Gastrocnemius medialis (tissue), 4 donors: ENCODE data around the gene TMEM201. TPM values are rescaled to one million over a fixed set of nuclear protein-coding genes. Genes with fewer than 3 reads are reported as not detected.

Source experiments
- ATAC-seq, 2 donors: fragments of 150-250 bp; one replicate each; pipeline ENCODE4 v1.9.1; 2016
- DNase-seq, 2 donors: peaks; one replicate each; pipeline ENCODE4 v3.0.0-alpha.2; 2019
- H3K27ac ChIP-seq, 4 donors: fragments of 200-600 bp; sonication (generic); 1 replicate in 1 of 4; 2 replicates in 3 of 4; pipeline ENCODE4 v1.5.1; 2016 to 2018; ENCODE audit warnings: mild to moderate bottlenecking in 2 of 4, moderate library complexity in 1 of 4
- H3K27me3 ChIP-seq, 3 donors: fragments of 200-600 bp; sonication (generic) in 2 of 3; 1 replicate in 1 of 3; 2 replicates in 2 of 3; pipeline versions ENCODE4 v1.5.1 to v1.6.0; 2016 to 2019; ENCODE audit warnings: mild to moderate bottlenecking in 1 of 3, moderate library complexity in 1 of 3
- H3K36me3 ChIP-seq, 2 donors: fragments of 200-600 bp; sonication (generic) in 1 of 2; one replicate each; pipeline ENCODE4 v1.5.1; 2017 to 2018
- H3K4me1 ChIP-seq, 2 donors: fragments of 200-600 bp; sonication (generic) in 1 of 2; one replicate each; pipeline ENCODE4 v1.5.1; 2016 to 2017; ENCODE audit warnings: mild to moderate bottlenecking in 2 of 2
- H3K4me3 ChIP-seq, 4 donors: fragments of 200-600 bp; sonication (generic) in 3 of 4; 1 replicate in 1 of 4; 2 replicates in 3 of 4; pipeline ENCODE4 v1.5.1; 2016 to 2019; ENCODE audit warnings: mild to moderate bottlenecking in 2 of 4
- H3K9me3 ChIP-seq, 3 donors: fragments of 200-600 bp; sonication (generic) in 2 of 3; 1 replicate in 1 of 3; 2 replicates in 2 of 3; pipeline ENCODE4 v1.5.1; 2016 to 2019
- POLR2A ChIP-seq, 2 donors: fragments of 450-650 bp; IDR thresholded peaks; one replicate each; pipeline ENCODE4 v1.6.1; 2017; ENCODE audit warnings: antibody characterized with exemption in 2 of 2, mild to moderate bottlenecking in 2 of 2, moderate library complexity in 2 of 2
- in situ Hi-C, 4 donors: fragments of 200-750 bp; cut with MboI; loops; one replicate each; pipeline versions ENCODE4 v1.15.0 to v1.8.0; 2017; ENCODE audit warnings: low sequenced_read_pairs in 4 of 4
- intact Hi-C: fragments of 100-400 bp; cut with DNase I; formaldehyde crosslinking; loops from one replicate; pipeline ENCODE4 v1.15.1; 2023; ENCODE audit warnings: low total_unique reads
- total RNA-seq, 4 donors: library from RNA; depleted of rRNA; stranded (reverse); fragments of >200 nt; gene quantifications; one replicate each; pipeline versions ENCODE4 v1.1.0 to v1.2.3, GENCODE V29; 2016
- TF ChIP-seq, protein P1 (sequence below), 5 experiments: fragments of 450-650 bp in 3 of 5; fragments of 200-600 bp in 2 of 5; sonication (generic) in 2 of 5; IDR thresholded peaks in 4 of 5; conservative IDR thresholded peaks in 1 of 5; 1 replicate in 4 of 5; 2 replicates in 1 of 5; pipeline ENCODE4 v1.5.1; 2016 to 2019; ENCODE audit warnings: antibody characterized with exemption in 5 of 5, mild to moderate bottlenecking in 3 of 5, moderate library complexity in 3 of 5

Gene TMEM201
- total RNA-seq, 4 donors from 2014 or later = 21.5 to 67.6 (median 31.7) TPM

DNA sequence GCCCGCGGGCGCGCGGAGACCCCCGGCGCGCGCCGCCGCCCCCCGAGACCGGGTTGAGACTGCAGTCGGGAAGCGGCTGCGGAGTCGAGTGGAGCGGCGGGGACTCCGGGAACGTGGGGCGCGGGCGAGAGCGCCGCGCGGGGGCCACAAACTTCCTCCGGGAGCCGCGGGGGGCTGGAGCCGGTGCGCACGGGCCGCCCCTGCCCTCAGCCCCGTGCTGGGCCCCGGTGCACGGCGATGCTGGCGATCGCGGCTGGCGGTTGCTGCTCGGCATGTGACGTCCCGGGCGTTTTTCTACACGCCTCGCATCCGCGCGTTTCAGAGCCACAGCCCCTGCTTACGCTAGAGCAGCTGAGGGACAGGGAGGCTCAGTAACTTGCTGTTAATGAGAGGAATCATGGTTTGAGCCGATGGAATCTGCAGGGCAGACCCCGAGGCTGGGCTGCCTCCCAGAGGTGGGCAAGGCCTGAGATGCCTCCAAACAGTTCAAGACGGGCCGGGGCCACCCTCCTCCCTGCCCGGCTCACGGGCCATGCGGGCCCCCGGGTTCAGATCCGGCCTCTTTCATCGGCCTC is 520 bp downstream of the TMEM201 start:
- DNase-seq (no peak), ATAC-seq (peak; percentile 7 to 10)
- no peak for TF ChIP-seq POLR2A (IDR thresholded peaks at IDR 0.05)
- TF ChIP-seq, protein P1, sequence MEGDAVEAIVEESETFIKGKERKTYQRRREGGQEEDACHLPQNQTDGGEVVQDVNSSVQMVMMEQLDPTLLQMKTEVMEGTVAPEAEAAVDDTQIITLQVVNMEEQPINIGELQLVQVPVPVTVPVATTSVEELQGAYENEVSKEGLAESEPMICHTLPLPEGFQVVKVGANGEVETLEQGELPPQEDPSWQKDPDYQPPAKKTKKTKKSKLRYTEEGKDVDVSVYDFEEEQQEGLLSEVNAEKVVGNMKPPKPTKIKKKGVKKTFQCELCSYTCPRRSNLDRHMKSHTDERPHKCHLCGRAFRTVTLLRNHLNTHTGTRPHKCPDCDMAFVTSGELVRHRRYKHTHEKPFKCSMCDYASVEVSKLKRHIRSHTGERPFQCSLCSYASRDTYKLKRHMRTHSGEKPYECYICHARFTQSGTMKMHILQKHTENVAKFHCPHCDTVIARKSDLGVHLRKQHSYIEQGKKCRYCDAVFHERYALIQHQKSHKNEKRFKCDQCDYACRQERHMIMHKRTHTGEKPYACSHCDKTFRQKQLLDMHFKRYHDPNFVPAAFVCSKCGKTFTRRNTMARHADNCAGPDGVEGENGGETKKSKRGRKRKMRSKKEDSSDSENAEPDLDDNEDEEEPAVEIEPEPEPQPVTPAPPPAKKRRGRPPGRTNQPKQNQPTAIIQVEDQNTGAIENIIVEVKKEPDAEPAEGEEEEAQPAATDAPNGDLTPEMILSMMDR (IDR thresholded peaks at IDR 0.05 in 4 of 5, conservative IDR thresholded peaks at IDR 0.05 in 1 of 5) = no peak
- no peaks in the 10 kb centered on the region for H3K27me3 ChIP-seq
- no peaks in the 10 kb centered on the region for H3K9me3 ChIP-seq
- intact Hi-C loops = loop anchor here (5.0 kb wide), 1 partner anchor 92 kb away; no protein-coding TSS in a partner anchor
- peak overlapping the region; percentile 53 to 86 (median 59) for H3K4me3 ChIP-seq
- in situ Hi-C loops = no loop called here
- peak overlapping the region; percentile 77 to 84 (median 82) for H3K27ac ChIP-seq
- peaks cover 52 to 53% of the 10 kb centered on the region in 2 donors for H3K4me1 ChIP-seq
- no peaks in the 10 kb centered on the region for H3K36me3 ChIP-seq

DNA sequence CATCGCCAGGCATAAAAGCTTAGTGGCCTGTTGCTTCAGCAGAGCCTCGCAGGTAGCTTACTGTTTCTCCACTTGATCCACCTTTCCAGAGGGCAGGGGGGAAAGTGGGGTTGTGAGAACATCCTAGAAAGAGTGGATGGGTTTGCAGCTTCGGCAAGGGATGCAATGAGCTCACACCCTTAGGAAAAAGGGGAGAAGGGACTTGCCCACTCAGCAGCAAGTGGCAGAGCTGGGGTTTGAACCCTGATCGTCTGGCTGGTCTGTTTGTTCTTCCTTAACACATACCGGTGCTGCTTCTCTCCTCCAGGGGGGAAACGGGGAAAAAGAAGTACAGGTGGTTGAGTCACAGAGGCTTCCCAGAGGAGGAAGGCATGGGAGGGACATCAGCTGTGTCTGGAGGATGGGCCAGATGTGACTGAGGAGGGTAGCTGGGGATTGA is 1.0 kb downstream of the TMEM201 start:
- Histone ChIP-seq H3K9me3 (no peaks in the 10 kb centered on the region), H3K4me1 (peaks cover 57 to 58% of the 10 kb centered on the region in 2 donors), H3K27me3 (no peaks in the 10 kb centered on the region), H3K36me3 (no peaks in the 10 kb centered on the region), H3K27ac (peak overlapping the region; percentile 77 to 84 (median 82)), H3K4me3 (peak overlapping the region; percentile 53 to 86 (median 59))
- in situ Hi-C loops = no loop called here
- no peak for DNase-seq
- ATAC-seq = no peak
- TF ChIP-seq, protein P1 (IDR thresholded peaks at IDR 0.05 in 4 of 5, conservative IDR thresholded peaks at IDR 0.05 in 1 of 5) = no peak
- TF ChIP-seq POLR2A (IDR thresholded peaks at IDR 0.05) = no peak
- intact Hi-C loops = loop anchor here (5.0 to 10.0 kb wide), 2 partner anchors 92 to 235 kb away; partner anchors contain the start of gene CLSTN1

DNA sequence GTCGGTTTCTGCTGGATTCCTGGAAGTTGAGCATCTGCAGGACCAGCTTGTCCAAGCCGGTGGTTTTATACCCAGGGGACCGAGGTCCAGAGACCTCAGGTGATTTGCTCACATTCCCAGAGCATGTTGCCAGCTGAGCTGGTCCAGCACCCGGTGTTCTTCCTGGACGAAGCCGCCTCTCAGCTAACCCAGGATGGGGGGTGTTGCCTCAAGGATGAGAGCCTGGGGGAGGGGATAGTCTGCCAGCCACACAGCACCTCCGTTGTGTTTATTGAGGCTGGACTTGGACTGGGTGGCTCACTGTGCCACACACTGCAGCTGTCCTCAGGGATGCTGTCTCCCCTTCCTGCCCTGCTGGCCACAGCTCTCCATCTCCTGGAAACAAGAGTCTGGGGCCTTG is 1.5 kb downstream of the TMEM201 start:
- peak; percentile 56 to 58 for DNase-seq
- H3K4me1 ChIP-seq = peaks cover 61 to 62% of the 10 kb centered on the region in 2 donors
- ATAC-seq = peak in 1 of 2 donors; percentile 3
- intact Hi-C loops = loop anchor here (10.0 kb wide), 1 partner anchor 235 kb away; the partner anchor contains the start of gene CLSTN1
- H3K27ac ChIP-seq = peak overlapping the region; percentile 77 to 84 (median 82)
- no peaks in the 10 kb centered on the region for H3K36me3 ChIP-seq
- TF ChIP-seq, protein P1 (IDR thresholded peaks at IDR 0.05 in 4 of 5, conservative IDR thresholded peaks at IDR 0.05 in 1 of 5) = no peak
- peak in 1 of 2 donors; percentile 8 for TF ChIP-seq POLR2A (IDR thresholded peaks at IDR 0.05)
- H3K9me3 ChIP-seq = no peaks in the 10 kb centered on the region
- no peaks in the 10 kb centered on the region for H3K27me3 ChIP-seq
- H3K4me3 ChIP-seq = peak overlapping the region; percentile 53 to 86 (median 59)
- in situ Hi-C loops = no loop called here

DNA sequence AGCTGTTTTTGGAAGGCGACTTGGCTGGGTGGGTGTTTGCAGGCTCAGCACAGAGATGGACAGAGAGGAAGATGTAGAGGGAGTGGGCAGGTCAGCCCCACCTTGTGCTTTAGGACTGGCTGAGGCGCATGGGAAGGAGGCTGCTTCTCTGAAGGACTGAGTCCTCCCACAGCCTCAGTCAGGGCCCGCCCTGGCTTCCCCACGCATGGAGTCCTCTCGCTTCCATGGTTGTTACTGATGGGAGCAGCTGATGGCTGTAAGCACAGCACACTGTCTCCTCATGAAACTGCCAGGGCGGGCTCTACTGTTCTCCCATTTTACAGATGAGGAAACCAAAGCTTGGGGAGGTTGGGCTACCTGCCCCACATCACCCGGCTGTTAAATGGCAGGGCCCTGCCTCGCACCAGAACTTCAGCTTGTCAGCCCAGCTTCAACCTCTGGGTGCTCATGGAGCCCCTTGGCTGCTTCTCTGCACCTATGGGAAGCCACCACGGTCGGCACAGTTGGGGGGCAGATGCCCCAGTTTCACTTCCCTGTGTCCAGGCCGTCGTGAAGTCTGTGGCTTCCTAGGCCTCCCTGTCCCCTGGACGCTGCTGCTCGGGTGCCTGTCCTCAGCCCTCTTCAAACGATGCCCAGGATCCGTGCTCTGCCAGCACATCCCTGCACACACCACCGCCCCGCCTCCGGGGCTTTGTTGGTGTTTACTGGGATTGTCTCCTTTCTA is 2.4 kb downstream of the TMEM201 start:
- TF ChIP-seq, protein P1 (IDR thresholded peaks at IDR 0.05 in 4 of 5, conservative IDR thresholded peaks at IDR 0.05 in 1 of 5) = no peak
- TF ChIP-seq POLR2A (IDR thresholded peaks at IDR 0.05) = no peak
- no peaks in the 10 kb centered on the region for H3K9me3 ChIP-seq
- intact Hi-C loops (loop anchor here (10.0 kb wide), 1 partner anchor 234 kb away; the partner anchor contains the start of gene CLSTN1), in situ Hi-C loops (no loop called here)
- DNase-seq (no peak), ATAC-seq (no peak)
- H3K27ac ChIP-seq = peak overlapping the region; percentile 77 to 84 (median 82)
- H3K4me3 ChIP-seq = peak overlapping the region in 2 of 4 donors; percentile 59 to 86
- no peaks in the 10 kb centered on the region for H3K27me3 ChIP-seq
- no peaks in the 10 kb centered on the region for H3K36me3 ChIP-seq
- peaks cover 70 to 72% of the 10 kb centered on the region in 2 donors for H3K4me1 ChIP-seq
